DOHH2 (cell line): ENCODE data around the gene CLIC3.

Source experiments
- EZH2phosphoT487 ChIP-seq: fragments of 200-600 bp; sonication (generic); IDR thresholded peaks from 2 replicates; pipeline ENCODE4 v1.6.1; 2017; ENCODE audit warnings: borderline replicate concordance, mild to moderate bottlenecking, antibody characterized with exemption, low read length, moderate library complexity, mixed read lengths
- TF ChIP-seq, protein P1 (sequence below): fragments of 200-600 bp; sonication (generic); IDR thresholded peaks from one replicate; pipeline ENCODE4 v1.5.1; 2014; ENCODE audit warnings: antibody characterized with exemption, mild to moderate bottlenecking, low read depth, low read length; ENCODE audit not compliant: poor library complexity, severe bottlenecking

DNA sequence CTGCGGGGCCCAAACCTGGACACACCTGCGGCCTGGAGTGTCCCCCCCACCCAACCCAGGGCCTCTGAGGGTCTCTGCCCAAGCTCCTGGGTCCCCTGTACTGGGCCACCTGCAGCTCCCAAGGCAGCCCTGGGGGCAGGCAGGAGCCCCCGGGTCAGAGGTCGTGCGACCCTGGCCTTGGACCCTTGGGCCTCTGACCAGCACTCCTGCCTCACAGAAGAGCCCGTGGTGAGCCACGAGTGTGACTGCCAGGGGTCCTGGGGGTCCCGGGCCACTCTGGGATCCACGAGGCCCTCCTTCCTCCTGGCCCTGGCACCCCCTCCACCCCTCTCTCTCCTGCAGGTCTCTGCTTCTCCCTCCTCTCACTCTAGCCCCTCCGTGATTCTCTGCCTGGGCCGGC is 24.0 kb downstream of the CLIC3 start:
- TF ChIP-seq, protein P1, sequence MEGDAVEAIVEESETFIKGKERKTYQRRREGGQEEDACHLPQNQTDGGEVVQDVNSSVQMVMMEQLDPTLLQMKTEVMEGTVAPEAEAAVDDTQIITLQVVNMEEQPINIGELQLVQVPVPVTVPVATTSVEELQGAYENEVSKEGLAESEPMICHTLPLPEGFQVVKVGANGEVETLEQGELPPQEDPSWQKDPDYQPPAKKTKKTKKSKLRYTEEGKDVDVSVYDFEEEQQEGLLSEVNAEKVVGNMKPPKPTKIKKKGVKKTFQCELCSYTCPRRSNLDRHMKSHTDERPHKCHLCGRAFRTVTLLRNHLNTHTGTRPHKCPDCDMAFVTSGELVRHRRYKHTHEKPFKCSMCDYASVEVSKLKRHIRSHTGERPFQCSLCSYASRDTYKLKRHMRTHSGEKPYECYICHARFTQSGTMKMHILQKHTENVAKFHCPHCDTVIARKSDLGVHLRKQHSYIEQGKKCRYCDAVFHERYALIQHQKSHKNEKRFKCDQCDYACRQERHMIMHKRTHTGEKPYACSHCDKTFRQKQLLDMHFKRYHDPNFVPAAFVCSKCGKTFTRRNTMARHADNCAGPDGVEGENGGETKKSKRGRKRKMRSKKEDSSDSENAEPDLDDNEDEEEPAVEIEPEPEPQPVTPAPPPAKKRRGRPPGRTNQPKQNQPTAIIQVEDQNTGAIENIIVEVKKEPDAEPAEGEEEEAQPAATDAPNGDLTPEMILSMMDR = no peak
- TF ChIP-seq EZH2phosphoT487 = no peak
